HL-60/S4 (cell line): ENCODE results near the gene PTGER4.
"Not testable (repeated sequence)": the region's sequence is repeated elsewhere in the genome, so short reads cannot be mapped to it uniquely, and the experiment has no call there.

Experiments
- in situ Hi-C: fragments of 300-500 bp; cut with MboI; formaldehyde crosslinking; loops from 2 replicates; pipeline ENCODE4 v1.14.3; 2022; ENCODE audit warnings: low sequenced_read_pairs

The PTGER4 gene

DNA sequence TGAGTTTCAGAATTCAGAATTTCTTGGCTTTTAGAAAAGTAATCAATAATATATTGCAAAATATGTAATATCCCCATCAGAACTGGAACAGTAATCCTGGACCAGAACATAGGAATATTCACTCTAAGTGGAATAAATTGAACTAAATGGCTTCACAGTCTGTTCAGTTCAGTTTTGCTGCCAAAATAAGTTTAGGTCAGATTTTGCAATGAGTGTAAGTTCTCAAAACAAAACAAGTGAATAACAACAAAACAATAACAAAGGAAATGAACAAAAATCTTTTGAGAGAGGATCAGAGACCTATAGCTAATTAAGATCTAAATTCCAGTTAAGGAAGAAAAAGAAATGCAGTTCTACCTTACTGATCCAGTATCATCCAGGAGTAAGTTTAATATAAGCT is 9.3 kb downstream of the PTGER4 start:
- in situ Hi-C loops: no loop called here

DNA sequence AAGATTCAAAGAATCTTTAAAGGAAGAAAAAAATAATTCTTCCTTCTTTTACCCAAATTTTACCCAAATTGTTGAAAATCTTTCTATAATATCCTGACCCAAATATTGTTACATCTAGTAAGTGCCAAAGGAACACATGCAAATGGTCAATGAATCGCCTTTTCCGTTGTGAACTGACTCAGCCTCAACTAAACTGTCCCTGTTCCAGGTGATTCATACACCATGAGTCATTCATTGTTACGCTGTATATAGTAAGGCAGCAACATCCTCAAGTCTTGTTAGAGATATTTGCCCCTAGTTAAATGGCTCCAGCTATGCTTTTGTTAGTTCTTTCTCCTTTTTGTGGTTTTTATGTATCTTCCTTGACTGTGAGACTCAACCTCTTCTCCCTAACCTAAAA is 9.7 kb downstream of the PTGER4 start:
- in situ Hi-C loops: no loop called here

DNA sequence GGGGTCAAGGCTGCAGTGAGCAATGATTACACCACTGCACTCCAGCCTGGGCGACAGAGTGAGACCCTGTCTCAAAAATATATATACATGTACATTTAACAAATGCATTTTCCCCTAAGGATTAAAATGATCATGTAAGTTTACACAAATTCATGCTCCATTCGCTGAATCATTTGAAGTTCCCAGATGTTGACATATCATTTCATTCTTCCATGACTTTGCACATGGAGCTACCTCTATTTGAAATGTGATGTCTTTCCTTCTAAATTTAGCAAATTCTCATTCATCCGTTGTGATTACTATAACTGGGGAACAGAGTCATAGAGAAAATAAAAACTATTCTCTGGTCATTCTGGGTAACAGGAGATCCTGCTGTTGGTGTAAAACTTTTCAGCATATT is 10.6 kb downstream of the PTGER4 start:
- in situ Hi-C loops: no loop called here

DNA sequence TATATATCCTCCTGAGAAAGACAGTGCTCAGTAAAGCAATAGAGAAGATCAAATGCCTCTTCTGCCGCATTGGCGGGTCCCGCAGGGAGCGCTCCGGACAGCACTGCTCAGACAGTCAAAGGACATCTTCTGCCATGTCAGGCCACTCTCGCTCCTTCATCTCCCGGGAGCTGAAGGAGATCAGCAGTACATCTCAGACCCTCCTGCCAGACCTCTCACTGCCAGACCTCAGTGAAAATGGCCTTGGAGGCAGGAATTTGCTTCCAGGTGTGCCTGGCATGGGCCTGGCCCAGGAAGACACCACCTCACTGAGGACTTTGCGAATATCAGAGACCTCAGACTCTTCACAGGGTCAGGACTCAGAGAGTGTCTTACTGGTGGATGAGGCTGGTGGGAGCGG is 12.2 kb downstream of the PTGER4 start:
- in situ Hi-C loops: no loop called here

DNA sequence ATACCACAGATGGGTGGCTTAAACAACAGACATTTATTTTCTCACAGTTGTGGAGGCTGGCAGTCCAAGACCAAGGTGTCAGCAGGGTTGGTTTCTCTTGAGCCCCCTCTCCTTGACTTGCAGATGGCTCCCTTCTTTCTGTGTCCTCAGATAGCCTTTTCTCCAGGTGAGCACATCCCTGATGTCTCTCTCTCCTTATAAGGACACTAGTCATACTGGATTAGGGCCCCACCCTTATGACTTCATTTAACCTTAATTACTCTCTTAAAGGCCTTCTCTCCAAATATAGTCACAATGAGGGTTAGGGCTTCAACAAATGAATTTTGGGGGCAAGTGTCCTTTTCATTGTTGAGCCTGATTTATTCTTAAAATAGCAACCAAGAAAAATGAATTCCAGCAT is 14.7 kb downstream of the PTGER4 start:
- in situ Hi-C loops: no loop called here

DNA sequence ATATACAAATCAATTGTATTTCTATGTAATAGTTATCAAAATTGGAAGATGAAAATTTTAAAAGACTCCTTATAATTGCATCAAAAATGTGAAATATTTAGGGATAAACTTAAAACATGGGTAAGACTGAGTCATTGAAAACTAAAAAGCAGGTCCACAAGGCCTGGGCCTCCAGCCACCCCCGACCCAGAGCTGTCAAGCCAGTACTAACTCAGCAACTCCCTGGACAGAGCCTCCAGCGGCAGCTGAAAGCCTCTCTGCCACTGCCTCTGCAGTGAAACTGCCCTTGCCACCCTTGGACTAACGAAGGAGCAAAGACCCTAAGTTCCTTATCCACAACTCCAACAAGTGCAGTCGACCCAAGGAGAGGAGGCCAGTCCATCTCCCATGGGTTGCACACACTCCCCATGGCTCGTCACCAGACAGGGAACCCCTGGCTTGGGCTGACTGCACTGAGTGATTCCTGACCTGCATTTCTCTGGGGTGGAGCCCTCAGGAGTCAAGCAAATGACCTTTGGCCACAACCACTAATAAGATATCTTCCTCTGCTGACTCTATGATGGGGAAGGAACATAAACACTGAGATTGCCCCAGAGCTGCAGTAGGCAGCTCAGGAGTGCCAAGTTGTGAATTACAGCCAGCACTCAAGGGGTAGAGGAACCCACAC is 20.5 kb downstream of the PTGER4 start:
- in situ Hi-C loops: no loop called here

DNA sequence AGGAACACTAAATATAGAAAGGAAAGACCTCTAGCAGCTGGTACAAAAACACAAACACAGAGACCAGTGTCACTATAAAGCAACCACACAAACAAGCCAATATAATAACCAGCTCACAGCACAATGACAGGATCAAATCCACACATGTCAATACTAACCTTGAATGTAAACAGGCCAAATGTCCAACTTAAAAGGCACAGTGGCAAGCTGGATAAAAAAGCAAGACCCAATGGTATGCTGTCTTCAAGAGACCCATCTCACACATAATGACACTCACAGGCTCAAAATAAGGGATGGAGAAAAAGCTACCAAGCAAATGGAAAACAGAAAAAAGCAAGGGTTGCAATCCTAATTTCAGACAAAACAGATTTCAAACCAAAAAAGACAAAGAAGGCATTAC is 22.3 kb downstream of the PTGER4 start:
- in situ Hi-C loops: not testable (repeated sequence)

DNA sequence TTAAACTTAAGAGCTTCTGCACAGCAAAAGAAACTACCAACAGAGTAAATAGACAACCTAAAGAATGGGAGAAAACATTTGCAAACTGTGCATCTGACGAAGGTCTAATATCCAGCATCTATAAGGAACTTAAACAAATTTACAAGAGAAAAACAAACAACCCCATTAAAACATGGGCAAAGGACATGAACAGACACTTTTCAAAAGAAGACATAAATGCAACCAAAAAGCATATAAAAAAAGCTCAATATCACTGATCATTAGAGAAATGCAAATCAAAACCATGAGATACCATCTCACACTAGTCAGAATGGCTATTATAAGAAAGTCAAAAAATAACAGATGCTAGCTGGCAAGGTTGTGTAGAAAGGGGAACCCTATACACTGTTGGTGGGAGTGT is 25.8 kb downstream of the PTGER4 start:
- in situ Hi-C loops: not testable (repeated sequence)

DNA sequence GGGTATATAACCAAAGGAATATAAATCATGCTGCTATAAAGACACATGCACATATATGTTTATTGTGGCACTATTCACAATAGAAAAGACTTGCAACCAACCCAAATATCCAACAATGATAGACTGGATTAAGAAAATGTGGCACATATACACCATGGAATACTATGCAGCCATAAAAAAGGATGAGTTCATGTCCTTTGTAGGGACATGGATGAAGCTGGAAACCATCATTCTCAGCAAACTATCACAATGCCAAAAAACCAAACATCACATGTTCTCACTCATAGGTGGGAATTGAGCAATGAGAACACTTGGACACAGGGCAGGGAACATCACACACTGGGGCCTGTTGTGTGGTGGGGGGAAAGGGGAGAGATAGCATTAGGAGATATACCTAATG is 30.9 kb downstream of the PTGER4 start:
- in situ Hi-C loops: not testable (repeated sequence)

DNA sequence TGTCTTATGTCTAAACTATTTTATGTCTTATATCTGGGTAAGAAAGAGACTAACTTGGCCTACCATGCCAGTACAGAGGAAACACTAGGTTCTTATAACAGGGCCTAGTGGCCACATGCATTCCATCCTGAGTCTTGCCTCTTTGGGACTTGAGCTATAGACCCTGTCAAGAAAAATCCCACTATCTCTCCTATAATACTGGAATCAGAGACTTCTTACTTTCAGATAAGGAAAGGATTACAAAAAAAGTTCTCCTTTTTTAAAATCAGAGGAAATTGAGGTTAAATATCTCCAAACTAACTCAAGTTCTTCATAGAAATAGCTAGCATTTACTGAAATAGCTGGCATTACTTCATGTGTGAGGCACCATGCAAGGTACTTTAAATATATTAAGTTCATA is 34.3 kb downstream of the PTGER4 start:
- in situ Hi-C loops: no loop called here

DNA sequence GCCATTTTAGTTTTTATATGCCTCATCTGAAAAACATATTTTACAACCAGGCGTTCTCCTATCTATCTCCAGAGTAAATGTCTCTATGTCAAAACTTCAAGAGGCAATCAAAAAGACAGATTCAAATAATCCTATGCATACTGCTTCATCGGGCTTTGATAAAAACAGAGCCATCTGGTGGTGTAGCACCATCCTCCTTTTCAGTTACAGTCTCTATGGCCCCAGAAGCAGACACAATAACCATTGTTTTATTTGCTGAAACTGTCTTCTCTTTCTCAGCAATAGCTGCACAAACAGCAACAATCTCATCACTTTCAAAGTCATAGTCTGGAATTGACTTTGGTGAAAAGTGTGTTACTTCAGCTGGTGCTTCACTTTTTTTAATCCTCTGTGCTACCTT is 36.3 kb downstream of the PTGER4 start:
- in situ Hi-C loops: no loop called here

DNA sequence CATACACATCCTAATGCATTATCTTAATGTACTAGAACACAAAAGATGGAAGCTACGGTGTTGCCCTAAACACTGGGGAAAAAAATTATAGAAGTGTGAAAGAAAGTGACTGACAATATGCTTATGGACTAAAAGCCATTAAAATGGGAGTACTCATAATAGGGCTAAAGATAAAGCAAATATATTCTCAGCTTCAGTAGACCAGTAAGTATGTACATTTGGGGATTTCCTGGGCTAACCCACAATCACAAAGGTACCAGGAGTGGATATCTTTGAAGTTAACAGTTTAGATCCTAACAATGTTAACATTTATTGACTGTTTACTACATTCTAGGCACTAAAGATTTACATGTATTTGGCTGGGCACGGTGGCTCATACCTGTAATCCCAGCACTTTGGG is 36.9 kb downstream of the PTGER4 start:
- in situ Hi-C loops: no loop called here

DNA sequence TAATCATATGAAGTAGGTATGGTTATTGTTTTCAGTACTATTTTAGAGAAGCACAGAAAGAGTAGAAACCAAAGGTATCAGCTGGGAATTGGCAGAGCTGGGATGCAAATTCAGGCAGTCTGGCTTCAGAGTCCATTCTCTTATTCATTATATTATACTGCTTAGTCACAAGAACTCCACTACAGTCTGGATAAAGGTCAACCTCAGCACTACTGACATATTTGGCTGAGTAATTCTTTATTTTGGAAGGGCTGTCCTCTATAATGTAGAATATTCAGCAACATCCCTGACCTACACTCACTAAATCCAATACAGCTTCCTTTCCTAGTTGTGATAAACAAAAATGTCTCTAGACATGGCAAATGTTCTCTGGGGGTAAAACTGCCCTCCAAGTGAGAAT is 37.6 kb downstream of the PTGER4 start:
- in situ Hi-C loops: no loop called here

DNA sequence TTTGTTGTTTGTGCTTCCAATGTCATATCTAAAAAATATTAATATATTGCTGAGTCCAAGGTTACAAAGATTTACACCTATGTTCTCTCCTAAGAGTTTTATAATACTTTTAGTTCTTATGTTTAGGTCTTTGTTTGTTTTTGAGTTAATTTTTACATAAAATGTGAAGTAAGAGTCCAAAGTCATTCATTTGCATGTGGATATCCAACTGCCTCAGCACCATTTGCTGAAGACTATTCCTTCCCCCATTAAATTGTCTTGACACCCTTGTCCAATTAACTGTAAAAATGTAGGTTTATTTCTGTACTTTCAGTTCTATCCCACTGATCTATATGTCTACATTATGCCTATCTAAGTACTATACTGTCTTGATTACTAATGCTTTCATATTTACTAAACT is 40.4 kb downstream of the PTGER4 start:
- in situ Hi-C loops: no loop called here

DNA sequence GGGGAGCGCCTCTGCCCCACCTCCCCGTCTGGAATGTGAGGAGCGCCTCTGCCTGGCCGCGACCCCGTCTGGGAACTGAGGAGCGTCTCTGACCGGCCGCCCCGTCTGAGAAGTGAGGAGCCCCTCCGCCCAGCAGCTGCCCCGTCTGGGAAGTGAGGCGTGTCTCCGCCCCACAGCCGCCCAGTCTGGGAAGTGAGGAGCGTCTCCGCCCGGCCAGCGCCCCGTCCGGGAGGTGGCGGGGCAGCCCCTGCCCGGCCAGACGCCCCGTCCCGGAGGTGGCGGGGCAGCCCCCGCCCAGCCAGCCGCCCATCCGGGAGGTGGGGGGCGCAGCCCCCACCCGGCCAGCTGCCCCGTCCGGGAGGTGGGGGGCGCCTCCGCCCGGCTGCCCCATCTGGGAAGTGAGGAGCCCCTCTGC is 42.8 kb downstream of the PTGER4 start:
- in situ Hi-C loops: not testable (repeated sequence)

DNA sequence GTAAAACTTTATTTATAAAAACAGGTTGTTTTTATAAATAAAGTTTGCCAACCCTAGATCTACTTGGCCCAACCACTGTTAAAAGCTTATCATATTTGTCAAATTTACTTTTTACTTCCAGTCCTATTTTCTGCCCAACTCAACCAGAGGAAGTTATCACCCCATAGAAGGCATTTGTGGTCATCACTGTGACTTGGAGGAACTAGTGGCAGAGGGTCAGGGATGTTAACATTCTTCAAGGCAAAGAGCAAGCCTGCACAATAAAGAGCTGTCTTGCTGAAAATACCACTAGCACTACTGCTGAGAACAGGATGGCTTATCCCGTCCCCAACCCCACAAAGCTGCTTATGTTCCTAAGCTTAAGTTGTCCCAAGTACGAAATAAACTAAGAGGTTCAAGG is 53.7 kb downstream of the PTGER4 start:
- in situ Hi-C loops: loop anchor here (10.0 to 25.0 kb wide), 3 partner anchors 771 to 1146 kb away; no protein-coding TSS in a partner anchor

DNA sequence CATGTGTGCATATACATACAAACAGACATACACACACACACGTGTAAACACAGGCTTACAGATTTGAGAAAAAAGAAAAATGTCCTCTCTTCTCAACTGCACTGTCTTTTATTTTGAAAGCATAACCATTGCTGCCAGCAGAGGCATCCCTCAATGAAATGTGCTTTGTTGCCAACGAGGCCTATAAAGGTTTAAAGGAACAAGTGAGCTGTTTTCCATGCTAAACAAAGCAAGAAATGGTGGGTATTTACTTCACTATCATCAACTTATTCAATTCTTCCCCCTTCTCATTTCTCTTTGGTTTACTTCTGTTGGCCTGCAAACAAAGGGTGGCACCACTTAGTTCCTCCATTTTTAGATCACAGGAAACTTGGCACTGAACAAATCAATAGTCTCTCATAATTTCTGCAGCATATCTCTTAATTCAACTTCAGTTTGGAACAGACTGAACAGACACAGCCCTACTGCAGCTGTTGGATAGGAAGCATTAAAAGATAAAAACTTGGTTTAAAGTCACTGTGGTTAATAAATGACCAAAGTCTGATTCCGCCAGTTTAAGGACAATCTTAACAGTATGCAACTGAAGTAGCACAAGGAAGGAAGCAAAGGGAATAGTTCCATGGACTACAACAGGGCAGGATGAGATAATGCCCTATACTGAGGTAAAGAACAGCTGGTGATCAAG is 54.3 kb downstream of the PTGER4 start:
- in situ Hi-C loops: loop anchor here (10.0 to 25.0 kb wide), 3 partner anchors 772 to 1147 kb away; no protein-coding TSS in a partner anchor

DNA sequence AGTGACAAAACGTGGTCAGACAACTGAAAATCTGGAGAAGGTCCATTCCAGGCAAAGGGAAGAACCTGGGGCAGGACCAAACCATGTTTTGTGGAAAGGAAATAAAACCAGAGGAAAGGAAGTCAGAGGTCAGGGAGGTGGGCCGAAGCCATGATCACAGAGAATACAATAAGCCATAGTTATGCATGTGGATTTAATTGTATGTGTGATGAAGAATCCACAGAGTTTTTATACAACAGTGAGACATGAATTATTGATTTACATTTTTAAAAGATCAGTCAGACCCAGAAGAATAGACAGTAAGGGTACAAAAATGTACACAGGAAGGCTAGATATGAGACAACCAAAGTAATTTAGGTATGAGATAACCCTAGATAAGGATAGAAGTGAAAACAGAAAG is 55.3 kb downstream of the PTGER4 start:
- in situ Hi-C loops: loop anchor here (10.0 to 25.0 kb wide), 3 partner anchors 773 to 1148 kb away; no protein-coding TSS in a partner anchor

DNA sequence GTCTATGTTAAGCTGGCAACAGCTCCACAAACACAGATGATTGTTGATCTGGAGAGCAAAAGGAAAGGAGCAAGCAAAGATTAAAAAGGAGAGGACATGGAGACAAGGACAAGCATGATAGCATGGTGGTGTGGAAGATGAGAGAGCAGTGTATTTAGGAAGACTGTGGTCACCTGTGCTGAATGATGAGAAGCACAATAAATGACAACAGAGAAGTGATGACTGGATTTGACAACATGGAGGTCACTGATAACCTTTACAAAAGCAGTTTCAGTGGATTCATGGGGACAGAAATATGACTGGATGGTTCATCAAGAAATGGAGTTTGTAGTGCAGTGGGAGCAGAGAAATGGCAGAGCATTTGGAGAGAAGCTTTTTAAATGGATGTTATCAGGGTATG is 55.9 kb downstream of the PTGER4 start:
- in situ Hi-C loops: loop anchor here (10.0 to 25.0 kb wide), 3 partner anchors 773 to 1148 kb away; no protein-coding TSS in a partner anchor

DNA sequence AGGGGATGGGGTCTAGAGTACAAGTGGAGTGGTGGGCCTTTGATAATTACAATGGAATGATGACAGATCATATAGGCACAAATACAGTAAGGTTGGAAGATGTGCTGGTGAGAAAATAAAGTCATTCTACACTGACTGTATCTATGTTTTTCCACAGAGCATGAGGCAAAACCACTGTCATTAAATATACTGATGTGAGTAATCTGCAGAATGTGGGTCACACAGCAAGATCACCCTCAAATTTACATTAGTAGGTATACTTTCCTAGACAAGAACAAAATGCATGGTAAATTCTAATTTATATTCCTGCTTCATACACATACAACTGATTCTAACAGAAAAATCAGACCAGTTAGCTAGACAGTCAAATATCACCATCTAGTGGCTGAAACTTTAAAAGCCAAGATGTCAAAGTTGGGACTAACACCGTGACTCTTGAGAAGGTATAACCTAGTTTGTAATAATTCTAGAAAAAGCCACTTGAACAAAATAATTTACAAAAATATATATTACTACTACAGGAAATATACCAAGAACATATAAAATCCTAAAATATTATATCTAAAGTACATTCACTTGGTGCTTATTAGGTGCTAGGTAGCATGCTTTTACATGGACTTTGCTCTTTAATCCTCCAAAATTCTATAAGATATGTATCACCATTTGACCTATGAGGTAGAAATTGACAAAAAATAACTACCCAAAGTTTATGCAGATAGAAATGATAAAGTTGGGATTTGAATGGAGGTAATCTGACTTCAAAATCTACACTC is 56.6 kb downstream of the PTGER4 start:
- in situ Hi-C loops: loop anchor here (10.0 to 25.0 kb wide), 3 partner anchors 774 to 1149 kb away; no protein-coding TSS in a partner anchor

DNA sequence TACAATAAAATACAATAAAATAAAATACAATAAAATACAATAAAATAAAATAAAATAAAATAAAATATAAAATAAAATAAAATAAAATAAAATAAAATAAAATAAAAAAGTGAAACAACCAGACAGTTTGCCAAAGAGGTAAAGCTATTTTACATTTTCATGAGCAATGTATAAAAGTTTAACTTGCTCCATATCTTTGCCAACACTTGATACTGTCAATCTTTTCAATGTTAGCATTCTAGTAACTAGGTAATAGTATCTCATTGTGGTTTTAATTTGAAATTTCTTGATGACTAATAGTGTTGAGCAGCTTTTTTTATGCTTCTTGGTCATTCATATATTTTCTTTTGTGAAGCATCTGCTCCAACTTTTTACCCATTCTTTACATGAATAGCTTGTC is 58.8 kb downstream of the PTGER4 start:
- in situ Hi-C loops: loop anchor here (10.0 to 25.0 kb wide), 3 partner anchors 776 to 1151 kb away; no protein-coding TSS in a partner anchor
